LNCaP clone FGC (cell line): ENCODE data around the gene VCAN.

ENCODE experiments used
- DNase-seq: peaks from one replicate; pipeline ENCODE4 v3.0.0-alpha.2; 2011; ENCODE audit warnings: low read depth
- H3K4me3 ChIP-seq: 2 replicates; pipeline ENCODE4 v1.5.1; 2011; ENCODE audit warnings: mild to moderate bottlenecking, low read depth, low read length, control low read depth
- CTCF ChIP-seq: IDR thresholded peaks from 2 replicates; pipeline ENCODE4 v1.5.1; 2012; ENCODE audit warnings: mild to moderate bottlenecking; ENCODE audit not compliant: control insufficient read depth, insufficient read depth; ENCODE audit errors: extremely low read depth

The VCAN gene

GRCh38 chr5:83474161-83474796, 2.7 kb downstream of the VCAN start:
- TF ChIP-seq CTCF: no peak
- H3K4me3 ChIP-seq: no peak overlapping the region; the same call in 1 of the 2 replicates
- no peak for DNase-seq

- TF ChIP-seq CTCF: no peak
- DNase-seq: no peak
- no peak overlapping the region for H3K4me3 ChIP-seq
Measured at GRCh38 chr5:83474991-83475390, 3.4 kb downstream of the VCAN start.

- DNase-seq: no peak
- no peak overlapping the region for H3K4me3 ChIP-seq
Measured at GRCh38 chr5:83475391-83475863, 3.9 kb downstream of the VCAN start.

GRCh38 chr5:83475935-83476814, 4.6 kb downstream of the VCAN start:
- DNase-seq: no peak
- TF ChIP-seq CTCF: no peak
- no peak overlapping the region for H3K4me3 ChIP-seq

More at GRCh38 chr5:83475391-83475863, 3.9 kb downstream of the VCAN start:
- no peak for TF ChIP-seq CTCF

- no peak overlapping the region for H3K4me3 ChIP-seq
- TF ChIP-seq CTCF: no peak
- DNase-seq: no peak
Measured at GRCh38 chr5:83482961-83483360, 11.4 kb downstream of the VCAN start.

GRCh38 chr5:83484294-83484693, 12.8 kb downstream of the VCAN start:
- DNase-seq: no peak
- no peak overlapping the region for H3K4me3 ChIP-seq
- TF ChIP-seq CTCF: no peak
